Astrocyte of the spinal cord (primary cell): ENCODE results near the gene DGKB.
A peak's percentile ranks its signal among the peaks of the same experiment; 100 is the strongest.

Experiments used
- DNase-seq: peaks from one replicate; pipeline ENCODE4 v3.0.0; 2011; ENCODE audit warnings: low read depth, low spot score
- H3K4me3 ChIP-seq: 2 replicates; pipeline ENCODE4 v1.5.1; 2011; ENCODE audit warnings: low read depth, mild to moderate bottlenecking, low read length, moderate library complexity
- in situ Hi-C: cut with HindIII; loops from 2 replicates; pipeline ENCODE4 v1.10.0; 2017; ENCODE audit warnings: low sequenced_read_pairs
- TF ChIP-seq, protein P1 (sequence below): IDR thresholded peaks from 2 replicates; pipeline ENCODE4 v1.5.1; 2012; ENCODE audit warnings: low read depth, mild to moderate bottlenecking, low read length, inconsistent platforms

DGKB gene

DNA sequence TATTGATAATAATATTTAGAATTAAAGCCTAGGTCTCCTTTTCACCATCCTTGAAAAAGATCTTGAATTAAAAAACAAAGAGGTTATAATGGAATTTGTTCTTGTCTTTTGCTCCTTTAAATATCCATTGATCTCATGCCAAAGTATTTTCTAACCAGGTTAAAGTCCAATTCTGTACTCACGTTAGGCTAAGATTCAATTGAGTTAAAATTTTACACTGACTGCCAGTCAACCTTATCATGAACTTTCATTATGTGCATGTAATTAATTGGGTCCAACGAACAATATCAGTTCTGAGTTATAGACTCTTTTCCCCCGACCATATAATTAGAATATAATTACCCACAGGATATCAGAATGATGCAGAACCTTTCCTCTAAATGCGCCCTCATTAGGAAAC lies 266.6 kb downstream of the DGKB start:
- DNase-seq = no peak
- TF ChIP-seq, protein P1, sequence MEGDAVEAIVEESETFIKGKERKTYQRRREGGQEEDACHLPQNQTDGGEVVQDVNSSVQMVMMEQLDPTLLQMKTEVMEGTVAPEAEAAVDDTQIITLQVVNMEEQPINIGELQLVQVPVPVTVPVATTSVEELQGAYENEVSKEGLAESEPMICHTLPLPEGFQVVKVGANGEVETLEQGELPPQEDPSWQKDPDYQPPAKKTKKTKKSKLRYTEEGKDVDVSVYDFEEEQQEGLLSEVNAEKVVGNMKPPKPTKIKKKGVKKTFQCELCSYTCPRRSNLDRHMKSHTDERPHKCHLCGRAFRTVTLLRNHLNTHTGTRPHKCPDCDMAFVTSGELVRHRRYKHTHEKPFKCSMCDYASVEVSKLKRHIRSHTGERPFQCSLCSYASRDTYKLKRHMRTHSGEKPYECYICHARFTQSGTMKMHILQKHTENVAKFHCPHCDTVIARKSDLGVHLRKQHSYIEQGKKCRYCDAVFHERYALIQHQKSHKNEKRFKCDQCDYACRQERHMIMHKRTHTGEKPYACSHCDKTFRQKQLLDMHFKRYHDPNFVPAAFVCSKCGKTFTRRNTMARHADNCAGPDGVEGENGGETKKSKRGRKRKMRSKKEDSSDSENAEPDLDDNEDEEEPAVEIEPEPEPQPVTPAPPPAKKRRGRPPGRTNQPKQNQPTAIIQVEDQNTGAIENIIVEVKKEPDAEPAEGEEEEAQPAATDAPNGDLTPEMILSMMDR = no peak
- in situ Hi-C loops = no loop called here
- H3K4me3 ChIP-seq = no peak overlapping the region

GRCh38 chr7:14630048-14630447 lies 272.5 kb downstream of the DGKB start:
- DNase-seq = no peak
- TF ChIP-seq, protein P1 = no peak
- no peak overlapping the region for H3K4me3 ChIP-seq
- in situ Hi-C loops = no loop called here

- no peak for DNase-seq
- in situ Hi-C loops = no loop called here
- TF ChIP-seq, protein P1 = no peak
- no peak overlapping the region for H3K4me3 ChIP-seq
Measured at GRCh38 chr7:14628516-14628915, 274.0 kb downstream of the DGKB start.

- TF ChIP-seq, protein P1 = no peak
- no peak for DNase-seq
- no peak overlapping the region for H3K4me3 ChIP-seq
- in situ Hi-C loops = no loop called here
Measured at GRCh38 chr7:14626076-14626475, 276.5 kb downstream of the DGKB start.

- DNase-seq = no peak
- no peak overlapping the region for H3K4me3 ChIP-seq
- TF ChIP-seq, protein P1 = no peak
- in situ Hi-C loops = no loop called here
Measured at GRCh38 chr7:14622559-14622958, 280.0 kb downstream of the DGKB start.

GRCh38 chr7:14606101-14606500 lies 296.4 kb downstream of the DGKB start:
- no peak overlapping the region for H3K4me3 ChIP-seq
- DNase-seq = peak; percentile 17
- TF ChIP-seq, protein P1 = no peak
- in situ Hi-C loops = no loop called here

DNA sequence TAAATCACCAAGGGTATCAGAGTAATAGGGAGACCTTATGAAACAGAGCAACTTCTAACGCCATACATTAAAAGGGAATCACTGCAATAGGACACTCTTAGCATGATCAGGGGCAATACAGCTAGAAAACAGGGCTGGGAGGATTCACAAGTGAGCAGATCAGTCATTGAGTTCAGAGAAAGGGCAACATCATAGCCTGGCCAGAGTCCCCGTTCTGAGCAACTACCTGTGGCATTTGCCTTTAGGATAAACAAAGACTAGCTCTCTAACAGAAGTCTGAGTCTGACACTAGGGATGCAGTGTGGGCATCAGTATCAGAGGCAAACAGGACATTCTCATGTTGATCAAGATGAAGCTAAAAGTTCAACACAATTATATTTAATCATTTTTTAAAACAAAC lies 297.9 kb downstream of the DGKB start:
- H3K4me3 ChIP-seq = no peak overlapping the region
- TF ChIP-seq, protein P1 = no peak
- peak; percentile 38 for DNase-seq
- in situ Hi-C loops = no loop called here
